ENCODE measurements around the gene PTCHD1.

DNA sequence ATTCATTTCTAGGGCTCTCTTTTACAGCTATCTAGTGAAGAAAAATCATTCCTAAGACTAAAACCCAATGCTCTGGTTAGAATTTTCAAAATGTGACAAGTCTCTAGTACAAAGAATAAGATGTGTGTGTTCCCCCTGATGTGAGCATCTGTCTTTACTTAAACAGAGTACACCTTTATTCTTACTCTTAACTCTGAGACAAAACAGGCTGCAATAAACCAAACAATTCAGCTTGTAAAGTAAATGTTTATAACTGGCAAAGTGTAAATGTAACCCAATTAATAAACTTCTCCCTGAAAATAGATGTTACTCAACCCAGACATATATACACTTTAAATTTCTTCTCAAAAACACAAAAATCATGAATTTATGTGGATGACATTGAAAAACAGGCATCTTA is 51.6 kb downstream of the PTCHD1 start:
- TF ChIP-seq, protein P1, sequence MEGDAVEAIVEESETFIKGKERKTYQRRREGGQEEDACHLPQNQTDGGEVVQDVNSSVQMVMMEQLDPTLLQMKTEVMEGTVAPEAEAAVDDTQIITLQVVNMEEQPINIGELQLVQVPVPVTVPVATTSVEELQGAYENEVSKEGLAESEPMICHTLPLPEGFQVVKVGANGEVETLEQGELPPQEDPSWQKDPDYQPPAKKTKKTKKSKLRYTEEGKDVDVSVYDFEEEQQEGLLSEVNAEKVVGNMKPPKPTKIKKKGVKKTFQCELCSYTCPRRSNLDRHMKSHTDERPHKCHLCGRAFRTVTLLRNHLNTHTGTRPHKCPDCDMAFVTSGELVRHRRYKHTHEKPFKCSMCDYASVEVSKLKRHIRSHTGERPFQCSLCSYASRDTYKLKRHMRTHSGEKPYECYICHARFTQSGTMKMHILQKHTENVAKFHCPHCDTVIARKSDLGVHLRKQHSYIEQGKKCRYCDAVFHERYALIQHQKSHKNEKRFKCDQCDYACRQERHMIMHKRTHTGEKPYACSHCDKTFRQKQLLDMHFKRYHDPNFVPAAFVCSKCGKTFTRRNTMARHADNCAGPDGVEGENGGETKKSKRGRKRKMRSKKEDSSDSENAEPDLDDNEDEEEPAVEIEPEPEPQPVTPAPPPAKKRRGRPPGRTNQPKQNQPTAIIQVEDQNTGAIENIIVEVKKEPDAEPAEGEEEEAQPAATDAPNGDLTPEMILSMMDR (IDR thresholded peaks at IDR 0.05 in 2 of 3, conservative IDR thresholded peaks at IDR 0.05 in 1 of 3; ENCODE audit: borderline replicate concordance in 1 of 3, insufficient read depth in 1 of 3, low read depth in 2 of 3, low read length in 2 of 3): no peak
- TF ChIP-seq, protein P2, sequence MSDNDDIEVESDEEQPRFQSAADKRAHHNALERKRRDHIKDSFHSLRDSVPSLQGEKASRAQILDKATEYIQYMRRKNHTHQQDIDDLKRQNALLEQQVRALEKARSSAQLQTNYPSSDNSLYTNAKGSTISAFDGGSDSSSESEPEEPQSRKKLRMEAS (IDR thresholded peaks at IDR 0.05): no peak
- TF ChIP-seq EGR1 (IDR thresholded peaks at IDR 0.05; ENCODE audit: low read depth) (no peak), EZH2 (IDR thresholded peaks at IDR 0.05) (no peak), CEBPB (IDR thresholded peaks at IDR 0.05; ENCODE audit: low read depth) (no peak), ZNF274 (IDR thresholded peaks at IDR 0.05; ENCODE audit: low read depth, low read length) (no peak)
